ENCODE data around the gene GALNT9. TPM values are rescaled to one million over a fixed set of nuclear protein-coding genes. Genes with fewer than 3 reads are reported as not detected.

GALNT9 gene
- total RNA-seq, 1 donor from 2014 or later: 0.08 TPM

- DNase-seq (ENCODE audit: low read depth): no peak
Measured at GRCh38 chr12:132187646-132188450, 141.5 kb downstream of the GALNT9 start.

GRCh38 chr12:132186857-132187620 lies 142.3 kb downstream of the GALNT9 start:
- no peak for DNase-seq (ENCODE audit: low read depth)

- DNase-seq (ENCODE audit: low read depth): no peak
Measured at GRCh38 chr12:132186208-132186856, 143.1 kb downstream of the GALNT9 start.

GRCh38 chr12:132185705-132186104 lies 143.7 kb downstream of the GALNT9 start:
- no peak for DNase-seq (ENCODE audit: low read depth)

- no peak for DNase-seq (ENCODE audit: low read depth)
Measured at GRCh38 chr12:132182711-132183365, 146.6 kb downstream of the GALNT9 start.

GRCh38 chr12:132182206-132182710 lies 147.1 kb downstream of the GALNT9 start:
- no peak for DNase-seq (ENCODE audit: low read depth)

- DNase-seq (ENCODE audit: low read depth): no peak
Measured at GRCh38 chr12:132181570-132182200, 147.7 kb downstream of the GALNT9 start.

- DNase-seq (ENCODE audit: low read depth): no peak
Measured at GRCh38 chr12:132180648-132181546, 148.5 kb downstream of the GALNT9 start.

GRCh38 chr12:132179431-132180362 lies 149.7 kb downstream of the GALNT9 start:
- no peak for DNase-seq (ENCODE audit: low read depth)

GRCh38 chr12:132178801-132179401 lies 150.5 kb downstream of the GALNT9 start:
- DNase-seq (ENCODE audit: low read depth): no peak

- DNase-seq (ENCODE audit: low read depth): no peak
Measured at GRCh38 chr12:132178316-132178715, 151.1 kb downstream of the GALNT9 start.

GRCh38 chr12:132176920-132177551 lies 152.4 kb downstream of the GALNT9 start:
- DNase-seq (ENCODE audit: low read depth): no peak

- DNase-seq (ENCODE audit: low read depth): no peak
Measured at GRCh38 chr12:132176385-132176919, 152.9 kb downstream of the GALNT9 start.

- no peak for DNase-seq (ENCODE audit: low read depth)
Measured at GRCh38 chr12:132175496-132176384, 153.6 kb downstream of the GALNT9 start.

- DNase-seq (ENCODE audit: low read depth): no peak
Measured at GRCh38 chr12:132174839-132175490, 154.4 kb downstream of the GALNT9 start.
